GM21786 (cell line): Measurements from ENCODE around the gene GPR25.
A peak's percentile ranks its signal among the peaks of the same experiment; 100 is the strongest.

Experiments
- ATAC-seq: cut with Tn5 transposase; IDR thresholded peaks from one replicate; pipeline ENCODE4 v1.9.1; 2021; ENCODE audit not compliant: unreplicated experiment

GPR25 gene

DNA sequence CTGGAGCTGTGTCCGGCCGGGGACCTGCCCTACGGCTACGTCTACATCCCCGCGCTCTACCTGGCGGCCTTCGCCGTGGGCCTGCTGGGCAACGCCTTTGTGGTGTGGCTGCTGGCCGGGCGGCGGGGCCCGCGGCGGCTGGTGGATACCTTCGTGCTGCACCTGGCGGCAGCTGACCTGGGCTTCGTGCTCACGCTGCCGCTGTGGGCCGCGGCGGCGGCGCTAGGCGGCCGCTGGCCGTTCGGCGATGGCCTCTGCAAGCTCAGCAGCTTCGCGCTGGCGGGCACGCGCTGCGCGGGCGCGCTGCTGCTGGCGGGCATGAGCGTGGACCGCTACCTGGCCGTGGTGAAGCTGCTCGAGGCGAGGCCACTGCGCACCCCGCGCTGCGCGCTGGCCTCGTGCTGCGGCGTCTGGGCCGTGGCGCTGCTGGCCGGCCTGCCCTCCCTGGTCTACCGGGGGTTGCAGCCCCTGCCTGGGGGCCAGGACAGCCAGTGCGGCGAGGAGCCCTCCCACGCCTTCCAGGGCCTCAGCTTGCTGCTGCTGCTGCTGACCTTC lies 412 bp downstream of the GPR25 start:
- no peak for ATAC-seq

GRCh38 chr1:200873671-200874397 lies 1.1 kb downstream of the GPR25 start:
- no peak for ATAC-seq

GRCh38 chr1:200874694-200875093 lies 1.9 kb downstream of the GPR25 start:
- ATAC-seq: no peak

DNA sequence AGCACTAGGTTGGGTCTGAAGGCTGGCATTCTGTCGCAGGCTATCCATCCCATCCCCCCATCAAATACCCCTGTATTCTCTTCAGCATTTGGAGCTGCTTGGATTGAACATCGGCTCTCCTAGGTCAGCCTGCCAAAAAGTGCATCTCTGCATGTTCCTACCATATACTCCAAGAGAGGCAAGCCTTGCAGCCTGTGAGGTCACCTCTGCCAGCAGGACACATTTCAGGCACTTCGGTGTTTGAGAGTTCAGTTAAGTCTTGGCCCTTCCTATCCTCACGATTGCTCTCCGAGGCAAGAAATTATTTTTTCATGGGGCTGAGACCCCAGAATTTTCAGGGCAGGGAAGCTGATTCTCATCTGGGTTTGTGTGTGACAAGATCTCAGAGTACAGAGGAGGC lies 2.6 kb downstream of the GPR25 start:
- no peak for ATAC-seq

- ATAC-seq: no peak
Observed at GRCh38 chr1:200877010-200877409, 4.2 kb downstream of the GPR25 start.

DNA sequence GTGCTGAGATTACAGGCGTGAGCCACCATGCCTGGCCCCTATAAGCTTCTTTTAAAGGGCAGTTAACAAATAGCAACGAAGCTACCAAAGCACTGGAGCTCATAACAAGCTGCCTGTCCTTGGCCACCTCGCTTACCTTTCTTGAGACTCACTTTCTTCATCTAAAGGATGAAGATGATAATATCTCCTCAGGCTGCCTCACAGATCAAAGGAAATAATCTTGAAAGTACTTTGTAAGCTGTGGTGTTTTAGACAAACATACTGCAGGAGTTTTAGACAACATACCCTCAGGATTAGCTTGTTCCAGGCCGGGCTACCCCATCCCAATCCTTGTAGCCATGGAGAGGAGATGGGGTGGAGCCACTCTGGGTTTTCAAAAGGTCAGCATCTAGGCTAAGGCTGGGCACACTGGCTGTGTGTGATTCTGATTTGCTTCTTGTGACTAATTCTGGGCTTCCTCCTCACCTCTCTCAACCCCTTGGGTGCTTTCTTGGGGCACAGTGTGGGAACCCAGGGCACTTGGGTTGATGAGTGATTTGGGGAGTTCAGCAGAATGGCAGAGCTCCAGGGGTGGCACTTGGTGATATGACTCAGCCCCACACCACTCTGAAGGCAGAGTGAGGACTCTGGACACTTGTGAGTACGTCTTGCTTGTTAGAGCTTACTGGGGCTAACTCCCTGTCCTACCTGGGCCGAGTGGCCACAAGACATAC lies 5.2 kb downstream of the GPR25 start:
- ATAC-seq: peak; percentile 81

DNA sequence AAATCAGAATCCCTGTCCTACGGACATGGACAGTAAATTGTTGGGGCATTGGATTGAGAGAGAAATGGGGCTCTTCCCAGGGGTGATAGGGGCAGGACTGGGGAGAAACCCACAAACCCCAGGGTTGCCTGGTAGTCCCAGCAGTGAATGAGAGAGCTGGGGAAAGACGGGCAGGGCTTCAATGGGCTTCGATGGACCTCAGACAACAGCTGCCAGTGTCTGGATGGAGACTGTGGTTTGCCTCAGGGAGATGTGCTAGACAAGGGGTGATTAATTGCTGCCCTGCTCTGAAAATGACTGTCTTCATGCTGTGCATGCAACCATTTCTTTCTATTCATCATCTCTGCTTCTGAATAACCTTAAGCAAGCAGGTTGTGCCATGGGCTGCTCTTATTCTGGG lies 7.4 kb downstream of the GPR25 start:
- ATAC-seq: peak; percentile 54

- no peak for ATAC-seq
Observed at GRCh38 chr1:200883118-200883517, 10.3 kb downstream of the GPR25 start.

DNA sequence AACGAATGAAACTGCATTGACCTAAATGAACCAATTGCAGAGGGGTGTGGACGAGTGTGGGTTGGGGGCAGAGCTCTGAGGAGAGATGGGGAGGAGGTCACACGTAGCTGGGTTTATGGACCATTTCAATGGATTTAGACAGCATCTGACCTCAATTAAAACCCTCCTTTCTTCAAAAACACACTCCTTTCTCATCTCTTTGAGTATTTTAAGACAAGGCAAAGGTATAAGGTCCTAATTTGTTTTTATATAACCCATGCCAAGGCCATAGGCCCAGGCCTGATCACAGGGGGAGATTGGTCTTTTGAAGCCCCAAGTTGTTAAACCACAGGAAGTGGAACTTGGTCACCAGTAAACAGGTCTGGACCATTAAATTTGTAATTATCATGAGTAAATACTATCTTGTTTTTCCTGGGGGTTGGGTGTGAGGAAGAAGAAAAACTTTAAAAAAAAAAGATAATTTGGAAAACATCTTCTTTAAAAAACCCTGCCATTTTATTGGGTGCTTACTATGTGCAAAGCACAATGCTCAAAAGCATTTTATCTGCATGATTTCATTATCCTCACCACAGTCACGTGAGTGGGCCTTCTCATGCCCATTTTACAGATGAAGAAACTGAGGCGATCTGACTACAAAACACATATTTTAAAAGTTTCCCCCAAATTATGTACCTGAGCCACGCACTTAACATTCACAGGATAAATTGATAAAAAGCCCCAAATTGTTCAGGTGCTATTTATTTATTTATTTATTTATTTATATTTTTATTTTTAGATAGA lies 13.0 kb downstream of the GPR25 start:
- no peak for ATAC-seq

- ATAC-seq: no peak
Observed at GRCh38 chr1:200886594-200886993, 13.8 kb downstream of the GPR25 start.

DNA sequence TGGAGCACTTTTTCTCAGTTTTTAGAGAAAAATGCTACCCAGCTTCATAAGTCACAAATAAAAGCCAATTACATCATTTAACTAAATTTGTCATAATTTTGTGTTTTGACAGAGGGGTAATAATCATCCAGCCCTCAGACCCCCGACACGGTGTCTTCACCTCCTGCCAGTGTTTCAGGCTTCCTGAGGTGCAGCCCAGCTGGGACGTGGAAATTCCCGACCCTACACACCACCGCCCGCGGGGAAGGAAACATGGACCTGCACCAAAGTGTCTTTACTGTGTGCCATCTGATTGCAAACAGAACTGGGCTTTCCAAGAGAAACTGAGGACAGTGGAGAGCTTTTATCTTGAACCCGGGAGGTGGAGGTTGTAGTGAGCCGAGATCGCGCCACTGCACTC lies 14.3 kb downstream of the GPR25 start:
- ATAC-seq: no peak

DNA sequence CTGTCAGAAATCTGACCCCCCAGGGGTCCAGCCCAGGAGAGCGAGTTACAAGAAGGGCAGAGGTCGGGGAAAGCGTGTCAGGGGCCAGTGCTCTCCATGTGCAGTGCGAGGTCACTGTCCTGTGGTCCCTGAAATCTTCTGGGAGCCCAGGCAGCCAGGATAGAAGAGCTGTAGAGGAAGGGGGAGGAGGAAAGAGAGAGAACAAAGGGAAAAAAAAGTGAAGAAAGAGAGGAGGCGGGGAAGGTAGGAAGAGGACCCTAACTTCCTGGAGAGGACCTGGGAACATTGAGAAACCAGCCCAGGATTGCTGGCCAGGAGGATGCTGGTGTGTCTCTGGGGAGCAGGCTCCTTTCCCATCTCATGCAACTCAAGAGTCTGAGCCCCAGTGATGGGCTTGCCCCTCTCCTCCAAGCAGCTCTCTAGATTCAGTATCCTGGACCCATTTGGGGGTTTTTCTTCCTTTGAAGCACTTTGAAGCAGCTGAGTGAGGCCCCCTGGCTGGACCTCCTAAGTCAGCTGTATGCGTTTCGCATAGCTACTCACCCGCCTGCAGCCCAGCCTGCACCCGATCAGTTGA lies 15.1 kb downstream of the GPR25 start:
- no peak for ATAC-seq

- peak; percentile 90 for ATAC-seq
Observed at GRCh38 chr1:200888349-200888838, 15.6 kb downstream of the GPR25 start.

DNA sequence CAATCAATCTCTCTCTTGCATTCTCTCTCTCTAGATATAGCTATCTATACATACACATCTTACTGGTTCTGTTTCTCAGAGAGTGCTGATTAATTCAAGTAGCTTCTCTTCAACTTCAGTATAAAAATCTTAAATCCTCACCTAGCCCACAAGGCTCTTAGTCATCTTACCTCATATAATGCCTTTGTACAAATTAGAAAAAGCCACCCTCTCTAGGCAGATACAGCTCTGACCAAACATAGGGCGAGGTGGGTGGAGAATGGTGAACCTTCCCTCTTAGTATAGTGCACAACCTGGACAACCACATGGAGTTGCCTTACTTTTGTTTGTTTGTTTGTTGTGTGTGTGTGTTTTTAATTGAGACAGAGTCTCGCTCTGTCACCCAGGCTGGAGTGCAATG lies 16.8 kb downstream of the GPR25 start:
- no peak for ATAC-seq

GRCh38 chr1:200890027-200890426 lies 17.2 kb downstream of the GPR25 start:
- ATAC-seq: no peak

- ATAC-seq: no peak
Observed at GRCh38 chr1:200890818-200891773, 18.3 kb downstream of the GPR25 start.

DNA sequence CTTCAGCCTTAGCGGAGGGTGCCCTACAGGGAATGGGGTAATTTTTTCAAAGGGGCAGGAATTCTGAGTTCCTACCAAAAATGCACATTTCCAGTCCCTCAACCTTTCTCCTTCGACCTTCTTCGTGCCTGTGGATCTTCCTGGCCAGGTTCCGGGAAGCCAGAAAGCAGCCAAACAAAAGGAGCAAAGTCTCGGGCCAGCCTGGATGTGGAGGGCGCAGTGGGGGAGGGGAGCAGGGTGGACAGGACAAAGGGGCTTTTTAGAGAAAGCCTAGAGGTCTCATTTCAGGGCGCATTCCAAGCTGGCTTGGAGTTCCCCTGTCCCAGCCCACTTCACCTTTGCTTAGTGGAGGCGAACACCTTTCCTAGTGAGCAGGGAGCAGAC lies 19.0 kb downstream of the GPR25 start:
- no peak for ATAC-seq

DNA sequence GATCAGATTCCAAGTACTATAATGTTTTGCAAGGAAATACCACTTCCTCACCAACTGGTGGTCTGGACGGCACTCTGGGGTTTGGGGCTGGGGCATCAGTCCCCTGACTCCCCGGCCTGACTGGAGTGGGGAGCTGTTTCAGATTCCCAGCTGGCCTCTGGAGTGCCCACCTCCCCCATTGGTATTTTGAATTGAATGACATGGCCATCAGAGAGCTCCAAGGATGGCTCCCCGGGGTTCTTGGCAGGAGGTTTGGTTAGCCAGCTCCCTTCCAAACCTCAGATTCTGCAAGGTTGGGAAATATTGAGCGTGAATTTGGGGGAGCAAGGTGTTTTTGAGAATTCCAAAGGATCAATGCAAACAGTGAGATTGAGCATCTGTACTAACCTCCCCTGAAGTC lies 19.8 kb downstream of the GPR25 start:
- no peak for ATAC-seq

GRCh38 chr1:200892958-200893357 lies 20.2 kb downstream of the GPR25 start:
- no peak for ATAC-seq

DNA sequence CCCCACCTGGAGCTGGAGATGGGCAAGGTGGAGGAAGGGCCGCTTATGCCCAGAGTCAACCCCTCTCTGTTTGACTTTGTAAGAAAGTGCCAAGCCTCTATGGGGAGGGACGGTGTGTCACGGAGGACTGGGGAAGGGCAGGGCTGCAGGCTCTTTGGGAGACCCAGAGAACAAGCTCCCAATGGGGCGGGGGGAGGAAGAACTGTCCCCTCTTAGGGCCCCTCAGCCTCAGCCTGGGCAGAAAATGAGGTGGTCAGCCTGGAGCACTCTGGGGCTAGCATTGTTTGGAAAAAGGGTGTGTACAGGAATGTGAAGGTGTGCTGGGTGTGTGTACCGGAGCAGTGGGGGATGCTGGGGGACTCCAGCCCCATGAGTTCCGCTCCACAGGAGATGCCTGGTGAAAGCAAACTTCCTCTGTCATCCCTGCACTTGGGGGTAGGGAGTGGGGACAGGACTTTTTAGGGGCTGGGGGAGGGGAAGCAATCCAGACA lies 20.7 kb downstream of the GPR25 start:
- no peak for ATAC-seq
